Heart left ventricle (tissue), 16 donors: ENCODE data around the gene NKX2-3. TPM values are rescaled to one million over a fixed set of nuclear protein-coding genes. Genes with fewer than 3 reads are reported as not detected.

ENCODE experiments used
- ATAC-seq, 4 donors: fragments of 200-7000 bp; cut with Tn5 transposase; one replicate each; pipeline ENCODE4 v1.9.1; 2020 to 2022; ENCODE audit warnings: moderate library complexity in 4 of 4, mild to moderate bottlenecking in 3 of 4, moderate number of reproducible peaks in 1 of 4
- DNase-seq, 5 donors: peaks; one replicate each; pipeline ENCODE4 v3.0.0-alpha.2; 2020
- H3K27ac ChIP-seq, 12 donors: fragments of 200-600 bp; sonication (generic) in 4 of 12; one replicate each; pipeline versions ENCODE4 v1.5.0 to v1.8.0; 2016 to 2022; ENCODE audit warnings: mild to moderate bottlenecking in 2 of 12
- H3K27me3 ChIP-seq, 9 donors: fragments of 200-600 bp; sonication (generic) in 2 of 9; one replicate each; pipeline versions ENCODE4 v1.5.1 to v1.8.0; 2016 to 2022; ENCODE audit warnings: mild to moderate bottlenecking in 3 of 9
- H3K36me3 ChIP-seq, 9 donors: fragments of 200-600 bp; sonication (generic) in 2 of 9; one replicate each; pipeline versions ENCODE4 v1.5.0 to v1.8.0; 2018 to 2022; ENCODE audit warnings: mild to moderate bottlenecking in 2 of 9
- H3K4me1 ChIP-seq, 12 donors: fragments of 200-600 bp; sonication (generic) in 4 of 12; one replicate each; pipeline versions ENCODE4 v1.5.0 to v1.8.0; 2016 to 2022; ENCODE audit warnings: mild to moderate bottlenecking in 3 of 12
- H3K4me3 ChIP-seq, 12 donors: fragments of 200-600 bp; sonication (generic) in 4 of 12; one replicate each; pipeline versions ENCODE4 v1.5.0 to v1.8.0; 2017 to 2022; ENCODE audit warnings: mild to moderate bottlenecking in 9 of 12, moderate library complexity in 4 of 12
- H3K9me3 ChIP-seq, 12 donors: fragments of 200-600 bp; sonication (generic) in 4 of 12; one replicate each; pipeline versions ENCODE4 v1.5.0 to v1.8.0; 2016 to 2022; ENCODE audit warnings: mild to moderate bottlenecking in 1 of 12
- CTCF ChIP-seq, 12 donors: fragments of 200-600 bp; sonication (generic) in 4 of 12; IDR thresholded peaks; one replicate each; pipeline versions ENCODE4 v1.5.0 to v1.8.0; 2018 to 2022; ENCODE audit warnings: antibody characterized with exemption in 12 of 12, mild to moderate bottlenecking in 5 of 12
- POLR2A ChIP-seq, 2 donors: fragments of 450-650 bp; IDR thresholded peaks; one replicate each; pipeline ENCODE4 v1.6.1; 2017; ENCODE audit warnings: antibody characterized with exemption in 2 of 2, mild to moderate bottlenecking in 2 of 2, moderate library complexity in 2 of 2
- WGBS, 4 donors: extraction: QIAGEN DNeasy Blood & Tissue Kit in 2 of 4; methylation state at CpG; one replicate each; pipeline versions ENCODE4 v1.1.5 to v1.1.7; 2013 to 2018; 5-methylcytosine and 5-hydroxymethylcytosine counted together
- intact Hi-C, 10 donors: fragments of 100-400 bp; cut with DNase I; formaldehyde crosslinking; loops; one replicate each; pipeline versions ENCODE4 v1.11.1 to v1.14.2; 2022
- polyA plus RNA-seq, 2 donors: library from polyadenylated mRNA; stranded (reverse); fragments of 200-250 nt; gene quantifications; one replicate each; pipeline ENCODE4 v1.2.3, GENCODE V29; 2013
- total RNA-seq, 9 donors: library from RNA; depleted of rRNA in 2 of 9; stranded (reverse); fragments of >200 nt in 2 of 9; fragmentation: NEBNext Ultra II Directional in 3 of 9; extraction: Animal tissue kit (Norgen Biotek cat#: 25700) in 3 of 9; gene quantifications; one replicate each; pipeline versions ENCODE4 v1.1.0 to v1.2.4, GENCODE V29; 2016 to 2023
- donor health status: ischemic (EF 13 %, LVEDD 7.1; RV severe dilation, severe dysfunction).
- donor health status: healthy with polysubstance abuse.
- donor health status: DM: no; HTN: yes; CAD: no.
- donor health status: DM: no; HTN: no; CAD: no.
- donor health status: ischemic (EF 25% LVEDD 6.9; RV normal size, moderate dysfunction).
- donor health status: ischemic (EF 25% LVEDD 5.7; RV mildly dilated, moderate dysfunction).
- donor health status: healthy.
- donor health status: DM: yes; HTN: yes; CAD: no.
- donor health status: ischemic (EF 35%, LVEDD 5.7; RV mildly dilated, moderate dysfunction).
- donor health status: nonischemic (EF 11% LVEDD 7.7; RV severe dilation, severe dysfunction).
- donor health status: DM: yes; HTN: yes; CAD: no.
- donor health status: PGD.
- donor health status: ischemic (EF 29% LVEDD 5.4; RV normal size, mild dysfunction).
- donor health status: nonischemic (EF 23%, LVEDD 6.1; RV moderate dilation, normal function).

The NKX2-3 gene
- total and polyA plus RNA-seq, 11 donors, result not detected

GRCh38 chr10:99564361-99564760 is 31.6 kb downstream of the NKX2-3 start:
- no peak for TF ChIP-seq CTCF (IDR thresholded peaks at IDR 0.05)
- WGBS, 4 donors, result 39 to 58% (median 45%) methylated on average over 3 of the region's 3 CpGs
- H3K27me3 ChIP-seq, result peaks cover 0 to 46% (median 5%) of the 10 kb centered on the region in 9 donors
- no peaks in the 10 kb centered on the region for H3K4me1 ChIP-seq
- DNase-seq, result no peak
- no peak overlapping the region for H3K4me3 ChIP-seq
- no peak overlapping the region for H3K27ac ChIP-seq
- no peaks in the 10 kb centered on the region for H3K9me3 ChIP-seq
- ATAC-seq, result no peak
- no peaks in the 10 kb centered on the region for H3K36me3 ChIP-seq
- intact Hi-C loops, result loop anchor here in 1 of 10 donors (5.0 kb wide), 1 partner anchor 148 kb away; no protein-coding TSS in a partner anchor

GRCh38 chr10:99565166-99565565 is 32.4 kb downstream of the NKX2-3 start:
- no peaks in the 10 kb centered on the region for H3K36me3 ChIP-seq
- no peaks in the 10 kb centered on the region for H3K9me3 ChIP-seq
- WGBS, 4 donors, result 91 to 96% (median 92%) methylated on average over 4 of the region's 4 CpGs
- no peak for ATAC-seq
- no peak overlapping the region for H3K27ac ChIP-seq
- no peaks in the 10 kb centered on the region for H3K4me1 ChIP-seq
- no peak for DNase-seq
- no peak overlapping the region for H3K4me3 ChIP-seq
- intact Hi-C loops, result no loop called here
- TF ChIP-seq POLR2A (IDR thresholded peaks at IDR 0.05), result no peak
- no peak for TF ChIP-seq CTCF (IDR thresholded peaks at IDR 0.05)
- H3K27me3 ChIP-seq, result peaks cover 0 to 49% (median 5%) of the 10 kb centered on the region in 9 donors

GRCh38 chr10:99569253-99569939 is 36.7 kb downstream of the NKX2-3 start:
- Histone ChIP-seq H3K9me3 (no peaks in the 10 kb centered on the region), H3K27me3 (peaks cover 0 to 47% (median 5%) of the 10 kb centered on the region in 9 donors), H3K36me3 (no peaks in the 10 kb centered on the region), H3K4me1 (no peaks in the 10 kb centered on the region), H3K4me3 (no peak overlapping the region), H3K27ac (no peak overlapping the region)
- intact Hi-C loops, result no loop called here
- DNase-seq (no peak), ATAC-seq (no peak)
- 47 to 58% (median 51%) methylated on average over 9 to 11 of the region's 11 CpGs for WGBS, 4 donors
- TF ChIP-seq CTCF (IDR thresholded peaks at IDR 0.05) (no peak), POLR2A (IDR thresholded peaks at IDR 0.05) (no peak)

GRCh38 chr10:99569961-99570360 is 37.2 kb downstream of the NKX2-3 start:
- Histone ChIP-seq H3K4me1 (no peaks in the 10 kb centered on the region), H3K27ac (no peak overlapping the region), H3K4me3 (no peak overlapping the region), H3K9me3 (no peaks in the 10 kb centered on the region), H3K36me3 (no peaks in the 10 kb centered on the region), H3K27me3 (peaks cover 0 to 47% (median 5%) of the 10 kb centered on the region in 9 donors)
- ATAC-seq, result no peak
- no peak for TF ChIP-seq CTCF (IDR thresholded peaks at IDR 0.05)
- TF ChIP-seq POLR2A (IDR thresholded peaks at IDR 0.05), result no peak
- intact Hi-C loops, result no loop called here
- no peak for DNase-seq
